ENCODE data around the gene STOX2.
A peak's percentile ranks its signal among the peaks of the same experiment; 100 is the strongest.

The STOX2 gene

DNA sequence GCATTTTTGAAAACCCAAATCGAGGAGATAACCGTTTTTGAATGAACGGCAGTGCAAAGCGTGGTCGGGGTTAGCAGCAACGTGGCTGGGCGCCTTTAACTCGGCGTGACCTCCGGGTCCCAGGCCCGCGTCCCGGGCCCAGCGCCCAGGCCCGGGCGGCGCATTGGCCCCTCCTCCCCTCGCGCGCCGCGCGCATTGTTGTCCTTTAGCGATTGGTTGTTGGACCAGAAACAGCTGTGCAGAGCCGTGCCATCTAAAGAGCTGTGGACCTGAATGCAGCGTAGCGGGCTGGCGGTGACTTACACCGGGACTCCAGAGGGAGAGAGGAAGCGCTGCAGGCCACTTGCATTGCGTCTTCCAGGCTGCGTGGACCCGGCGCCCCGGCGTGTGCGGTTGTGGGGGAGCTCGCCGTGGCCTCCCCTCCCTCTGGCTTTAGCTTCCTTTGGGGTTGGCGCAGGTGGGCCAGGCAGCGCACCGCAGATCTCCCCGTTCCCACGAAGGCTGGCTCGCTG, at the start of gene STOX2:
TSS of gene STOX2 (plus strand) at position 227 of the 512 bp plus-strand sequence. CDS start 1,484 bp downstream, outside the sequence.
- DNase-seq (ENCODE audit: low spot score), result peak; percentile 87

DNA sequence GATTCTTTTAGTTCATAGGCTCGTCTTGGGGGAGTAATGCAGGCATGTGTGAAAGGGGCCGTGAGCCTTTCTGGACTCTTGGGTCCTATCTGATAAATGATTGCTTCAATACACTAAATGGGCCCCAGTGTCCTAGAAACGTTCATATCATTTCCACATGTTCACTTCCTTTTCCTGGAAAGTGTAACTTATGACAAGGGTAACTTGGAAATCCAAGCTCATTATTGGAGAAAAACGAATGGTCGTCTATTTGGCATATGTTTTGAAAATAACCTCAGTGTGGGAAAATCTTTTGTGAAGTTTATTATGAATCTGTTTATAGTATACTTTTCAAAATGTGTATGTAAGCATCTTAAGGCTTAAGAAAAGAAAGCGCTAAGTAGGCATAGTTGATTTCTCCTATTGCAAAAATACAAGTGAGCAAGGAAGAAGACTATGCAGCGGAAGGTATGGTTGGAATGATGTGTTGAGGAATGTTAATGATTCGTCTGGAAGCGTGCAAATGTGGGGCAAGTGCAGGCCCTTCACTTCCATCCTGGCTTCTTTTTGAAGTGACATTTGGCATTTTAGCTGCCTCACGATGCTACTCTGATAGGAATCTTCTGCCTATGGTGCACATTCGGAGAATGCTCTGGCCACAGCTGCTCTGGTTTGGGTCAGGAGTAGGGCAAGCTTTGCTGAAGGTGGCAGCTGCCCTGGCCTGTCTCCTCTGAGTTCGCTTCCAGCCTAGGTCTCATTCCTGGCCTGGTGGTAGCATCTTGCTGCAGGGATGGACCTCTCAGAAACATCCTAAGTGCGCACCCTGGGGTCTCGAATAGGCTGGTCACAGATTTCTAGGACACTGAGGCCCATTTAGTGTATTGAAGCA, 49.5 kb upstream of the STOX2 start:
- no peak for DNase-seq (ENCODE audit: low spot score)

GRCh38 chr4:183857040-183857439, 48.1 kb upstream of the STOX2 start:
- DNase-seq (ENCODE audit: low spot score), result no peak

GRCh38 chr4:183858011-183858615, 47.0 kb upstream of the STOX2 start:
- no peak for DNase-seq (ENCODE audit: low spot score)

DNA sequence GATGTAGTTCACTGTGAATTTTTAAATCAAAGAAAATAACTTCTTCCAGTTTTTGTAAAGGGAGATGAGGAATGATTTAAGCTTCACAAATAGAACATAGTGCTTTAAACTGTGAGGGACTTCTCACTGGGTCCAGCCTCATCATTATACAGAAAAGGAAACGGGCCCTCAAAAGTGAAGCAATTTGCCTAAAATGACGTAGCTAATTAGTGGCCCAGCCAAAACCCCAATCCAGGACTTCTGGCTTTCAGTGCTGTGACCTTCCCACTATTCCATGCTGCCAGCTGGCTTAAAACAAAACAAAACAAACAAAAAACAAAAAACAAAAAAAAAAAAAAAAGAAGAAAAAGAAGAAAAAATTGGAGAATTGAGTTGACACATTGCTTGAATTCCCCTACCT, 45.0 kb upstream of the STOX2 start:
- DNase-seq (ENCODE audit: low spot score), result peak; percentile 20

DNA sequence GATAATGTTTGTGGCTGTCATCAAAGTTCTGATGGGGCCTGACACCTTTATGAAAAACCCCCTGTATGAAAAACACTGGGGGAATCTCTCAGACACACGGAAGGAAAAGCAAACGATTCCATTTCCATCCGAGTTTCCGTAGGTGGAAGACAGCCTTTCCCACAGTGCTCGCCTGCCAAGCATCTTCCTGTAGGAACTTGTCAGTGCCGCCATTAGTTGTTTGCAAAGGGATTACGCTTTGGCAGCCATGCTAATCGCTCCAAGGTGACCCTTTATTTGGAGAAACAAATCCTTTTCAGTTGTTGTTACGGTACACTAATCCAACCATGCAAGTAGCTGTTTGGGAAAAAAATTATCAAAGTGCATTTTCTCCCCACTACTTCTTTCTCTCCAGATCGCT, 44.4 kb upstream of the STOX2 start:
- peak; percentile 46 for DNase-seq (ENCODE audit: low spot score)

GRCh38 chr4:183861426-183861825, 43.7 kb upstream of the STOX2 start:
- DNase-seq (ENCODE audit: low spot score), result no peak

- DNase-seq (ENCODE audit: low spot score), result no peak
These were observed 41.8 kb upstream of the STOX2 start for GRCh38 chr4:183863155-183863825.

GRCh38 chr4:183867247-183867646, 37.9 kb upstream of the STOX2 start:
- no peak for DNase-seq (ENCODE audit: low spot score)

DNA sequence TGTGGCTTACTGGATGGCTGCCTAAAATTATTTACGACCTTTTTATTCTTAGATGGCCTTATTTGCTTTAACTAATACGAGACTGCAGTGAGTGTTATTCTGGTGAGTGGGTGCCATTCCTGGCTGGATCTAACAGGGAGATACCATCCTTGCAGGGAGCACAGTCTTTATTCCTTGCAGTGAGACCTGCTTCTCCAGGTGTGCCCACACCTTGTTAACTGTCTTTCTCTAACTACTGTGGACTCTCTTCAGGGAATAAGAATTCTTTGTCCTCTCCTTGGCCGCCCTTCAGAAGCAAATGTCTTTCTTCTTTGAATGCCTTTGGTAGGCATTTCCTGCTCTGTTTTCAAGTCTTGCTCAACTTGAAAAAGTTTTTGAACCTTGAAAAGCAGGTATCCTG, 34.1 kb upstream of the STOX2 start:
- no peak for DNase-seq (ENCODE audit: low spot score)

GRCh38 chr4:183871581-183871980, 33.5 kb upstream of the STOX2 start:
- no peak for DNase-seq (ENCODE audit: low spot score)

DNA sequence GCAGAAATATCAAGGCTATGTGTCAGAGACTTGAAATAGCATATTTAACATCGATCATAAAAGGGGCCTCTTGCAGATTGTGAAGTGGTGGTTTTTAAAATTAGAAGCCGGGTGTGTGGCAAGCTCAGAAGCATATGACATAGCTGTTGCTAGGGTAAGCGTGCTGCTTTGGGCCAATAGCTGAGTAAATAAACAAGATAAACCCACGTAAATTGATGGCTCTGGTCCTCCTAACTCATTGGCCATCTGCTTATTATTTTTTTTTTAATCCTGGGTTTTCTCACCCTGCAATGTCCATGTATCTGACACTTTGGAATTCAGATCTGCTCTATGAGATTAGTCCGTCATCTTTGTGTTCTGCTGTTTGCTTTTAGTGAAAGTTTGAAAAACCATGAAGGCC, 32.6 kb upstream of the STOX2 start:
- DNase-seq (ENCODE audit: low spot score), result no peak

DNA sequence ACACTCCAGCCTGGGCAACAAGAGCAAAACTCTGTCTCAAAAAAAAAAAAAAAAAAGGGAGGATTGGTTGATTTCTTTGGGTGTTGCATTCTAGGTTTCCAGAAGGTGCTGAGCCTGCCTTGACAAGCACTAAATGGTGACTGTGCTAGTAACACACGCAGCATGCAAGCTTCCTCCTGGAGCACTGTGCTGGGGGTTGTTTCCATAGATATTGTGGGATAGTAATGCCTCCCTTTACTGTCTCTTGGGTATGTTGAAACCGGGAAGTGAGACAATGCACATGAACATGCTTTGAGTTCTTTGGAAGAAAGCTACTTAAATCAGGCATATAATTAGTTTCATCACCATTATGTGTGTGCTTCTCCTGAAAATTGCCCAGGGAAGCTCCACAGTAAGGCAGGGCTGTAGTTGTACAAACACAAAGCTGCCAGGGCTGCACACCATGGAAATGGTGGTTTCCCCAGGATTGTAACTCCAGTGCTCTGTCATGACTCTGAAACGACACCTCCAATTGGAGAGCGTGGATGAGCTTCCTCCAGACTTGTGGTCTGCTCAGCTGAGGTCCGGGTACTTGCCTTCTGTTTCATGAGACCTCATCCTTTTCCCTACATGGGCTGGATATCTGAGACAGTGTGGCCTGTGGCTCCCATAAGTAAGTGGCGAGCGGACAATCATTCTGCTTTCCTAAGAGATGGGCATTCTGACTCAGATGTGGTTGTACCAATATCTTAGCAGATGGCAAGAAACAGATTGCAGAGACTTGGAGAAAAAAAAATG, 31.5 kb upstream of the STOX2 start:
- DNase-seq (ENCODE audit: low spot score), result no peak

- DNase-seq (ENCODE audit: low spot score), result no peak
These were observed 29.8 kb upstream of the STOX2 start for GRCh38 chr4:183875251-183875825.

DNA sequence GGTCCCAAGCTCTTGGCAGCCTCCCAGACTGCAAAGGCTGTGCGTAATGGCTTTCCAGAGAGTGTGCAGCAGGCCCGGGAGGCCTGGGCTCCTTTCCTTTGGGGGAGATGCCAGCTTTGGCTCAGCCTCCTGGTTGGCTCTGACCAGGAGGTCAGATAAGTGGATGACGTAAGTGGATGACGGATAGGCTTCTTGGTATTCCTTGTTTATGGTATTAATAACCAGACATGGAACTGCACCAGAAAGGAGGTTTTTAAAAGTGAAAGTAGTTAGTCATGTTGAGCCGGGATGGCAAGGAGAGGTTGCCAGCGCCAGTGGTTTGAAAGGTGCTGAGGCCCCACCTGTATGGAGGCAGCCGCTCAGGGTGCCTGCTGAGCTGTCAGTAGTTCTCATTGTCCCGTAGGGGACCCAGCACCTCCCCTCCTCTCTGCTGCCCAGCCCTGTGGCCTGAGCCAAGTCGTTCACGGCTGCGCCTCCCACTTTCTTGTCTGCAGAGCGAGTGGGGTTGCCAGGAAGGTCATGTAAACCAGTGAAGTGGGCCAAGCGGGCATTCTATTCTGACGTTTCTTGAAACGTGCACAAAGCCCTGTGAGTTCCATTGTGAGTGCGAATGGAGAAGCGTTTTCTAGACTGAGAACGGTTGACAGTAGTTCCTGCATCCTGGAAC, 28.7 kb upstream of the STOX2 start:
- DNase-seq (ENCODE audit: low spot score), result peak; percentile 28

DNA sequence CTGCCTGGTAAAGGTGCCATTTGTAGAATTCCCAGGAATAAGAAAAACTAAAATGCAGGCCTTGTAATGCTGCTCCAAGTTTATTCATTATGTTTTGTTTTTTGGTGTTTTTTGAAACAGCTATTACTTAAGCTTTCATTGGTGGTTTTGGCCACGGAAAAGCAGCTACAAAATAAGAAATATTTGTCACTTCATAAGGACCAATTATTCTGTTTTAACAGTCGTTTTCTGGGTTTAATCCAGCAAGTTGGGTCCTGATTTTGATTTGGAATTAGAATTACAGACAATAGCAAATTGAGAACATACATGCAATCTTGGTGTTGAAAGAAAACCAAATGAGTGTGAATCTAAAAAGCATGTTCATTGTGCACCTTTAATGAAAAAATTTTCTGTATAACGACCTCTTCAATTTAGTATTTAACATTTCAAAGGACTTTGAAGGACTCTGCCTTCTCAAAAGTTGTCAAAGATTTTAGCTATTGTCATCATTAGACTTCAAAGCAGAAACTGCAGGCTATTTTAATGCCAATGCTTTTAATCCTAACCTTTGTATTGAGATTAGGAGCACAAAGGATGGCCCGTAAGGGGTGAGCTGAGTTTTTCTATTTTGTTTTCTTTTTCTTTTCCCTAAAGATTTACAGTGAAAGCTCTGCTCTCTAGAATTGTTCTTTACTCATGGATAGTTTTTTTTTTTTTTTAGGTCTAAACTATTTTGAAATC, 26.7 kb upstream of the STOX2 start:
- DNase-seq (ENCODE audit: low spot score), result no peak

DNA sequence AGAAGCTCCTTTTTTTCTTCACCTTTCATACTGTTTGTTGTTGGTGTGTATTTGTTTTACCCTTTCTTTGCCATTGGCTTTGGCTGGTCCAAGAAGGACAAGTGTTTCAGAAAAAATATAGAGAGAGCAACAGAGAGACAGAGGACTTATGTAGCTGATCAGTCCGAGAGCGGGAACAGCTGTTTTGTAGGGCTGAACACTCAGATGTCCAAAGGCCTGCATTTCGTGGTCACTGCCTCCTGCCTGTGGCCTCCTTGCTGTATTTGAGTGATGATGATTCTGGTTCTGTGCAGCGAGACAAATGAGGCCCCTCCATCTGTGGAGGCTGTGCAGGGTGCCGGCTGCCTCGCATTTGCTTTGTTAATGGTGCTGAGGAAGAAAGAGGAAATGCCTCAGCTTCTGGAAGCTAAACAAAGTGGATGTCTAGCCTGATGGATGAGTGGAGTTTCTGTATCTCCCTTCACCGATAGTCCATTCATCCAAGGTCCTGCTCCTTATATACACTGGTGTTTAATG, 19.8 kb upstream of the STOX2 start:
- no peak for DNase-seq (ENCODE audit: low spot score)

DNA sequence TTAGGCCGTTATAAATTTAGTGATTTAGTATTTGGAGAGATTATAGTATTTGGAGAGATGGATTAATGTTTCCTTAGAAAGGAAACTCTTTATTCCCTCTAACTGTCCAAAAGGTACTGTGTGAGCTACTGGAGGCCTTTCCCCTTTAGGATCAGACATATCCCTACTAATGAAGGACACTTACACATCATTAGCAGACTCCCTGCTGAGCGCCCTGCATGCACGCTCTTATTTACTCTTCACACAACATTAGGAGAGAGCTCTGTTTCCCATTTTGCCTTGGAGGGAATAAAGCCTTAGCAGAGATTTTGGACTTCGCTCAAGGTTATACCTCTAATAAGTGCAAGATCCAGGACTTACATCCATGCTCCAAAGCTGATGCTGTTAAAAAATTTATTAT, 17.8 kb upstream of the STOX2 start:
- DNase-seq (ENCODE audit: low spot score), result no peak

DNA sequence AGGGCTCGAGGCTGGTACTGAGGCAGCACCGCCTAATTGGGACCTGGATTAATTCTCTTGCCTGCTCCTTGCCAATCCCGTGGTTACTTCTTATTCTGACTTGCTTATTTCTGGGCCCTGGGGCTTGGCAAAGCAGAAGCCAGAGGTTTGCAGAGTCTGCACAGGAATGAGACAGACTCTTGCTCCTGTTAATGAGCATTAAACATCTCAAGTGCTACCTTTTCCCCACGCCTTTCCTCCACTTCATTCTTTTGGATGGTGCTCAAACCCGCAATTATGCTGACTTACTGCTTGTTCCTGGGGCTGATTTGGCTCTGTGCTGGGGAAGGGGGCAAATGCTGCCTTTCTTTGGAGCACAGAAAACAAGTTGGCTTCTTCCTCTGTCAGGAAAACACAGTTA, 16.5 kb upstream of the STOX2 start:
- DNase-seq (ENCODE audit: low spot score), result no peak

GRCh38 chr4:183889190-183889589, 15.9 kb upstream of the STOX2 start:
- no peak for DNase-seq (ENCODE audit: low spot score)

Data from putamen (tissue), 1 donor.